Transverse colon (tissue), 3 donors: ENCODE data around the gene PALLD.

Experiments
- CTCF ChIP-seq, 5 experiments: fragments of 200-600 bp in 3 of 5; fragments of 450-650 bp in 2 of 5; sonication (generic) in 3 of 5; IDR thresholded peaks; 1 replicate in 2 of 5; 2 replicates in 3 of 5; pipeline ENCODE4 v1.5.1; 2016 to 2017; ENCODE audit warnings: antibody characterized with exemption in 5 of 5, inconsistent platforms in 3 of 5, mild to moderate bottlenecking in 2 of 5, moderate library complexity in 1 of 5
- POLR2A ChIP-seq: fragments of 450-650 bp; IDR thresholded peaks from one replicate; pipeline ENCODE4 v1.6.1; 2016; ENCODE audit warnings: antibody characterized with exemption, mild to moderate bottlenecking, moderate library complexity

- TF ChIP-seq CTCF (IDR thresholded peaks at IDR 0.05) (no peak), POLR2A (no peak)
These were observed 90.7 kb downstream of the PALLD start for GRCh38 chr4:168587411-168588125.
